Breast epithelium (tissue), 4 donors: Measurements from ENCODE around the gene ARMC8. TPM values are rescaled to one million over a fixed set of nuclear protein-coding genes. Genes with fewer than 3 reads are reported as not detected.

Experiments
- DNase-seq, 2 donors: peaks; one replicate each; pipeline ENCODE4 v3.0.0-alpha.2; 2019; ENCODE audit warnings: low spot score in 2 of 2
- H3K27ac ChIP-seq, 2 donors: fragments of 200-600 bp; sonication (generic) in 1 of 2; one replicate each; pipeline ENCODE4 v1.5.1; 2016 to 2019; ENCODE audit warnings: mild to moderate bottlenecking in 1 of 2
- H3K27me3 ChIP-seq, 2 donors: fragments of 200-600 bp; sonication (generic) in 1 of 2; one replicate each; pipeline versions ENCODE4 v1.5.1 to v1.6.0; 2017 to 2019; ENCODE audit warnings: control low read depth in 1 of 2, mild to moderate bottlenecking in 1 of 2
- H3K36me3 ChIP-seq: fragments of 200-600 bp; one replicate; pipeline ENCODE4 v1.5.1; 2019
- H3K4me1 ChIP-seq, 2 donors: fragments of 200-600 bp; sonication (generic); one replicate each; pipeline ENCODE4 v1.5.1; 2016 to 2019; ENCODE audit warnings: control low read depth in 1 of 2
- H3K4me3 ChIP-seq, 3 donors: fragments of 200-600 bp; sonication (generic); 1 replicate in 2 of 3; 2 replicates in 1 of 3; pipeline ENCODE4 v1.5.1; 2016 to 2019; ENCODE audit warnings: mild to moderate bottlenecking in 3 of 3, moderate library complexity in 2 of 3
- H3K9me3 ChIP-seq, 2 donors: fragments of 200-600 bp; sonication (generic) in 1 of 2; one replicate each; pipeline ENCODE4 v1.5.1; 2016 to 2019; ENCODE audit warnings: control low read depth in 1 of 2
- CTCF ChIP-seq, 3 donors: fragments of 450-650 bp; IDR thresholded peaks; one replicate each; pipeline ENCODE4 v1.5.1; 2016 to 2017; ENCODE audit warnings: antibody characterized with exemption in 3 of 3, mild to moderate bottlenecking in 3 of 3, moderate library complexity in 3 of 3
- POLR2A ChIP-seq: fragments of 450-650 bp; IDR thresholded peaks from one replicate; pipeline ENCODE4 v1.6.1; 2016; ENCODE audit warnings: antibody characterized with exemption, mild to moderate bottlenecking, moderate library complexity
- POLR2AphosphoS5 ChIP-seq, 3 donors: sonication (generic); formaldehyde crosslinking; IDR thresholded peaks; one replicate each; pipeline ENCODE4 v1.6.1; 2017; ENCODE audit warnings: antibody characterized with exemption in 3 of 3
- intact Hi-C: fragments of 100-400 bp; cut with DNase I; formaldehyde crosslinking; loops from one replicate; pipeline ENCODE4 v1.15.1; 2023; ENCODE audit warnings: low total_unique reads
- total RNA-seq, 3 donors: library from RNA; depleted of rRNA; stranded (reverse); fragments of >200 nt; gene quantifications; one replicate each; pipeline ENCODE4 v1.1.0, GENCODE V29; 2016

ARMC8 gene
- total RNA-seq, 3 donors from 2014 or later, result 74.4 to 93.3 (median 82.0) TPM

GRCh38 chr3:138303474-138303873 is 116.4 kb downstream of the ARMC8 start:
- H3K27ac ChIP-seq, result no peak overlapping the region
- H3K4me1 ChIP-seq, result no peaks in the 10 kb centered on the region
- intact Hi-C loops, result no loop called here

GRCh38 chr3:138307899-138308298 is 120.8 kb downstream of the ARMC8 start:
- Histone ChIP-seq H3K27me3 (no peaks in the 10 kb centered on the region), H3K27ac (no peak overlapping the region), H3K4me3 (no peak overlapping the region), H3K9me3 (peaks cover 13 to 32% of the 10 kb centered on the region in 2 donors), H3K36me3 (no peaks in the 10 kb centered on the region), H3K4me1 (no peaks in the 10 kb centered on the region)
- TF ChIP-seq CTCF (IDR thresholded peaks at IDR 0.05) (no peak), POLR2AphosphoS5 (IDR thresholded peaks at IDR 0.05) (no peak), POLR2A (no peak)
- DNase-seq, result no peak
- intact Hi-C loops, result no loop called here

More at GRCh38 chr3:138303474-138303873, 116.4 kb downstream of the ARMC8 start:
- Histone ChIP-seq H3K36me3 (no peaks in the 10 kb centered on the region), H3K4me3 (no peak overlapping the region), H3K9me3 (peaks cover under 1 to 10% of the 10 kb centered on the region in 2 donors), H3K27me3 (no peaks in the 10 kb centered on the region)
- DNase-seq, result no peak
- TF ChIP-seq CTCF (IDR thresholded peaks at IDR 0.05) (no peak), POLR2AphosphoS5 (IDR thresholded peaks at IDR 0.05) (no peak), POLR2A (no peak)

GRCh38 chr3:138308783-138309182 is 121.7 kb downstream of the ARMC8 start:
- Histone ChIP-seq H3K27ac (no peak overlapping the region), H3K4me3 (no peak overlapping the region), H3K36me3 (no peaks in the 10 kb centered on the region), H3K27me3 (no peaks in the 10 kb centered on the region), H3K9me3 (peaks cover 13 to 32% of the 10 kb centered on the region in 2 donors), H3K4me1 (no peaks in the 10 kb centered on the region)
- DNase-seq, result no peak
- intact Hi-C loops, result no loop called here
- TF ChIP-seq POLR2A (no peak), CTCF (IDR thresholded peaks at IDR 0.05) (no peak), POLR2AphosphoS5 (IDR thresholded peaks at IDR 0.05) (no peak)

- H3K4me1 ChIP-seq, result no peaks in the 10 kb centered on the region
- H3K27me3 ChIP-seq, result no peaks in the 10 kb centered on the region
- H3K4me3 ChIP-seq, result no peak overlapping the region
- intact Hi-C loops, result no loop called here
- DNase-seq, result no peak
- H3K27ac ChIP-seq, result no peak overlapping the region
- no peak for TF ChIP-seq POLR2AphosphoS5 (IDR thresholded peaks at IDR 0.05)
- no peak for TF ChIP-seq POLR2A
- no peak for TF ChIP-seq CTCF (IDR thresholded peaks at IDR 0.05)
- peaks cover 13 to 32% of the 10 kb centered on the region in 2 donors for H3K9me3 ChIP-seq
- no peaks in the 10 kb centered on the region for H3K36me3 ChIP-seq
These were observed 123.4 kb downstream of the ARMC8 start for GRCh38 chr3:138310494-138310893.

- Histone ChIP-seq H3K27me3 (no peaks in the 10 kb centered on the region), H3K4me1 (no peaks in the 10 kb centered on the region), H3K36me3 (no peaks in the 10 kb centered on the region), H3K4me3 (no peak overlapping the region), H3K9me3 (peaks cover 1 to 10% of the 10 kb centered on the region in 2 donors), H3K27ac (no peak overlapping the region)
- no peak for TF ChIP-seq POLR2AphosphoS5 (IDR thresholded peaks at IDR 0.05)
- no peak for TF ChIP-seq POLR2A
- TF ChIP-seq CTCF (IDR thresholded peaks at IDR 0.05), result no peak
- intact Hi-C loops, result no loop called here
- no peak for DNase-seq
These were observed 127.7 kb downstream of the ARMC8 start for GRCh38 chr3:138314751-138315150.
